SK-N-SH treated with all-trans-retinoic acid at 6 μM for 48 hours (cell line): ENCODE data around the gene COLGALT1.
A peak's percentile ranks its signal among the peaks of the same experiment; 100 is the strongest.

Source experiments
- ATAC-seq: fragments of 200-7000 bp; cut with Tn5 transposase; 3 replicates; pipeline ENCODE4 v1.9.1; 2020; ENCODE audit warnings: mild to moderate bottlenecking, moderate library complexity
- ARNTL ChIP-seq: fragments of 450-650 bp; formaldehyde crosslinking; IDR thresholded peaks from 2 replicates; pipeline ENCODE4 v1.5.0; 2020; ENCODE audit warnings: low read depth, mild to moderate bottlenecking, moderate library complexity, borderline replicate concordance
- CSDC2 ChIP-seq: fragments of 250-450 bp; sonication (Bioruptor Pico); IDR thresholded peaks from 2 replicates; pipeline ENCODE4 v1.5.0; 2020; ENCODE audit warnings: mild to moderate bottlenecking, moderate library complexity
- GLIS3 ChIP-seq: fragments of 250-450 bp; sonication (Bioruptor Pico); IDR thresholded peaks from 2 replicates; pipeline ENCODE4 v1.5.0; 2020; ENCODE audit warnings: mild to moderate bottlenecking, moderate library complexity
- OSR1 ChIP-seq: fragments of 250-450 bp; sonication (Bioruptor Pico); IDR thresholded peaks from 2 replicates; pipeline ENCODE4 v1.8.0; 2022; ENCODE audit warnings: moderate library complexity, mild to moderate bottlenecking, inconsistent platforms
- RARB ChIP-seq: fragments of 250-450 bp; sonication (Bioruptor Pico); IDR thresholded peaks from 2 replicates; pipeline ENCODE4 v1.8.0; 2021; ENCODE audit warnings: mild to moderate bottlenecking, moderate library complexity
- SNAI2 ChIP-seq: fragments of 250-450 bp; sonication (Bioruptor Pico); IDR thresholded peaks from 2 replicates; pipeline ENCODE4 v1.5.0; 2020; ENCODE audit warnings: mild to moderate bottlenecking, moderate library complexity
- TCF4 ChIP-seq: fragments of 250-450 bp; sonication (Bioruptor Pico); IDR thresholded peaks from 2 replicates; pipeline ENCODE4 v1.8.0; 2021; ENCODE audit warnings: mild to moderate bottlenecking, moderate library complexity, borderline replicate concordance
- TOX ChIP-seq: fragments of 250-450 bp; sonication (Bioruptor Pico); IDR thresholded peaks from 2 replicates; pipeline ENCODE4 v1.8.0; 2021; ENCODE audit warnings: mild to moderate bottlenecking, moderate library complexity, borderline replicate concordance
- ZFP3 ChIP-seq: fragments of 250-450 bp; sonication (Bioruptor Pico); IDR thresholded peaks from 2 replicates; pipeline ENCODE4 v1.5.0; 2020; ENCODE audit warnings: mild to moderate bottlenecking, moderate library complexity
- ZFP30 ChIP-seq: fragments of 450-650 bp; formaldehyde crosslinking; IDR thresholded peaks from 2 replicates; pipeline ENCODE4 v1.5.0; 2022; ENCODE audit warnings: mild to moderate bottlenecking, moderate library complexity
- ZNF565 ChIP-seq: fragments of 450-650 bp; formaldehyde crosslinking; conservative IDR thresholded peaks from 2 replicates; pipeline ENCODE4 v1.5.0; 2020; ENCODE audit warnings: low read depth, mild to moderate bottlenecking, moderate library complexity
- ZNF8 ChIP-seq: fragments of 450-650 bp; formaldehyde crosslinking; IDR thresholded peaks from 2 replicates; pipeline ENCODE4 v1.5.0; 2020; ENCODE audit warnings: mild to moderate bottlenecking, moderate library complexity
- TF ChIP-seq, protein P1 (sequence below): fragments of 250-450 bp; sonication (Bioruptor Pico); IDR thresholded peaks from 2 replicates; pipeline ENCODE4 v1.5.1; 2021; ENCODE audit warnings: mild to moderate bottlenecking, moderate library complexity
- TF ChIP-seq, protein P2 (sequence below): fragments of 250-450 bp; sonication (Bioruptor Pico); IDR thresholded peaks from 2 replicates; pipeline ENCODE4 v1.5.0; 2020; ENCODE audit warnings: mild to moderate bottlenecking, moderate library complexity
- TF ChIP-seq, protein P3 (sequence below): fragments of 250-450 bp; sonication (Bioruptor Pico); IDR thresholded peaks from 2 replicates; pipeline ENCODE4 v1.5.1; 2020; ENCODE audit warnings: low read depth, mild to moderate bottlenecking, moderate library complexity
- TF ChIP-seq, protein P4 (sequence below): fragments of 250-450 bp; sonication (Bioruptor Pico); IDR thresholded peaks from 2 replicates; pipeline ENCODE4 v1.8.0; 2021; ENCODE audit warnings: low read depth, mild to moderate bottlenecking, moderate library complexity, borderline replicate concordance

COLGALT1 gene

DNA sequence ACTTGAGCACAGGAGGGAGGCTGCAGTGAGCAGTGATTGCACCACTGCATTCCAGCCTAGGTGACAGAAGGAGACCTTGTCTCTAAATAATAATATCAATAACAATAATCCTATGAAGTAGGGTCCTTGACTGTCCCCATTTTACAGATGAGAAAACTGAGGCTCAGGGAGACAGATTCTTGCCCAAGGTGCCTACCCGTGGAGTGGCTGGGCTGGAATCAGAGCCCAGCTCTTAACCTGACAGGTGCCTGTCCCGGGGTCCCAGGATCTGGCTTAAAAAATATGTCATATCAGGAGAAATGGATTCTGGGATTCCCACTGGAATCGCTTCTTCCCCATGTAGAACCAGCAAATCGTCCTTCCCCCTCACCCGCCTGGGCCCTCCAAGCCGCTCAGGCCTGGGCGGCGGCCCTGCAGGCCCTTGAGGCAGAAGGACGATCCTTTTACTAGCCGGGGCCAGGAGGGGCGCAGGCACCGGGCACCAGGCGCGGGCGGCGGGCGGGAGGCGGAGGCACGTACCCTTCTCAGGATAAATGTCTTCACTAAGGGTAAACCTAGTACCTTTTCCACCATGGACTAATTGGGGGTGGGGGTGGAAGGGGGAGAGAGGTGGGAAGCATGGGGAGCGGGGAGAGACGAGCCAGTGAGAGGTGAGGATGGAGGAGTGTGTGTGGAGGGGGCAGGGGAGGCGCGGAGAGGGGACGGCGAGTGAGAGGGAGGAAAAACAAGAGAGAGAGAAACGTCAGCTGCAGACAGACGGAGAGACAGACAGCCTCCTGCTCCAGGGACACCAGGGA lies 60.6 kb downstream of the COLGALT1 start (continued):
- TF ChIP-seq CSDC2 (CRISPR knock-in tag), result no peak
- no peak for TF ChIP-seq TOX
- no peak for TF ChIP-seq SNAI2
- TF ChIP-seq ZFP3 (CRISPR knock-in tag), result no peak
- TF ChIP-seq RARB (CRISPR knock-in tag), result no peak

DNA sequence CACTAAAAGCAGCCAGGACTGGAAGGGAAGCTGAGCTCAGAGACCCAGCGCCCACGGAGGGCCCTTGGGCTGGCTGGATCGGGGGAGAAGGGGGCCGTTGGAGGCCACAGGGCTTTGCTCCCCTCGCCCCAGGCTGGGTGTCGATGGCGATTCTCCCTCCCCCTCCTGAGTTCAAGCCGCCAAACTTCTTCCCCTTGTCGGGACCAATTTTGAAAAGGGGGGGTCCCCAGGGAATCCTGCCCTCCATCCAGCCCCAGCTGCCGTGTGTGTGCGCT lies 61.2 kb downstream of the COLGALT1 start:
- no peak for TF ChIP-seq GLIS3 (CRISPR knock-in tag)
- no peak for TF ChIP-seq OSR1 (CRISPR knock-in tag)
- TF ChIP-seq, protein P1, sequence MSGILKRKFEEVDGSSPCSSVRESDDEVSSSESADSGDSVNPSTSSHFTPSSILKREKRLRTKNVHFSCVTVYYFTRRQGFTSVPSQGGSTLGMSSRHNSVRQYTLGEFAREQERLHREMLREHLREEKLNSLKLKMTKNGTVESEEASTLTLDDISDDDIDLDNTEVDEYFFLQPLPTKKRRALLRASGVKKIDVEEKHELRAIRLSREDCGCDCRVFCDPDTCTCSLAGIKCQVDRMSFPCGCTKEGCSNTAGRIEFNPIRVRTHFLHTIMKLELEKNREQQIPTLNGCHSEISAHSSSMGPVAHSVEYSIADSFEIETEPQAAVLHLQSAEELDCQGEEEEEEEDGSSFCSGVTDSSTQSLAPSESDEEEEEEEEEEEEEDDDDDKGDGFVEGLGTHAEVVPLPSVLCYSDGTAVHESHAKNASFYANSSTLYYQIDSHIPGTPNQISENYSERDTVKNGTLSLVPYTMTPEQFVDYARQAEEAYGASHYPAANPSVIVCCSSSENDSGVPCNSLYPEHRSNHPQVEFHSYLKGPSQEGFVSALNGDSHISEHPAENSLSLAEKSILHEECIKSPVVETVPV, result no peak
- no peak for TF ChIP-seq RARB (CRISPR knock-in tag)
- TF ChIP-seq SNAI2, result no peak
- no peak for TF ChIP-seq ZNF8
- TF ChIP-seq ARNTL (CRISPR knock-in tag), result no peak
- TF ChIP-seq ZFP30 (CRISPR knock-in tag), result no peak
- TF ChIP-seq, protein P2, sequence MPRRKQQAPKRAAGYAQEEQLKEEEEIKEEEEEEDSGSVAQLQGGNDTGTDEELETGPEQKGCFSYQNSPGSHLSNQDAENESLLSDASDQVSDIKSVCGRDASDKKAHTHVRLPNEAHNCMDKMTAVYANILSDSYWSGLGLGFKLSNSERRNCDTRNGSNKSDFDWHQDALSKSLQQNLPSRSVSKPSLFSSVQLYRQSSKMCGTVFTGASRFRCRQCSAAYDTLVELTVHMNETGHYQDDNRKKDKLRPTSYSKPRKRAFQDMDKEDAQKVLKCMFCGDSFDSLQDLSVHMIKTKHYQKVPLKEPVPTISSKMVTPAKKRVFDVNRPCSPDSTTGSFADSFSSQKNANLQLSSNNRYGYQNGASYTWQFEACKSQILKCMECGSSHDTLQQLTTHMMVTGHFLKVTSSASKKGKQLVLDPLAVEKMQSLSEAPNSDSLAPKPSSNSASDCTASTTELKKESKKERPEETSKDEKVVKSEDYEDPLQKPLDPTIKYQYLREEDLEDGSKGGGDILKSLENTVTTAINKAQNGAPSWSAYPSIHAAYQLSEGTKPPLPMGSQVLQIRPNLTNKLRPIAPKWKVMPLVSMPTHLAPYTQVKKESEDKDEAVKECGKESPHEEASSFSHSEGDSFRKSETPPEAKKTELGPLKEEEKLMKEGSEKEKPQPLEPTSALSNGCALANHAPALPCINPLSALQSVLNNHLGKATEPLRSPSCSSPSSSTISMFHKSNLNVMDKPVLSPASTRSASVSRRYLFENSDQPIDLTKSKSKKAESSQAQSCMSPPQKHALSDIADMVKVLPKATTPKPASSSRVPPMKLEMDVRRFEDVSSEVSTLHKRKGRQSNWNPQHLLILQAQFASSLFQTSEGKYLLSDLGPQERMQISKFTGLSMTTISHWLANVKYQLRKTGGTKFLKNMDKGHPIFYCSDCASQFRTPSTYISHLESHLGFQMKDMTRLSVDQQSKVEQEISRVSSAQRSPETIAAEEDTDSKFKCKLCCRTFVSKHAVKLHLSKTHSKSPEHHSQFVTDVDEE (CRISPR knock-in tag), result no peak
- TF ChIP-seq TCF4, result no peak
- TF ChIP-seq ZNF565 (CRISPR knock-in tag), result no peak
- no peak for TF ChIP-seq CSDC2 (CRISPR knock-in tag)
- TF ChIP-seq, protein P3, sequence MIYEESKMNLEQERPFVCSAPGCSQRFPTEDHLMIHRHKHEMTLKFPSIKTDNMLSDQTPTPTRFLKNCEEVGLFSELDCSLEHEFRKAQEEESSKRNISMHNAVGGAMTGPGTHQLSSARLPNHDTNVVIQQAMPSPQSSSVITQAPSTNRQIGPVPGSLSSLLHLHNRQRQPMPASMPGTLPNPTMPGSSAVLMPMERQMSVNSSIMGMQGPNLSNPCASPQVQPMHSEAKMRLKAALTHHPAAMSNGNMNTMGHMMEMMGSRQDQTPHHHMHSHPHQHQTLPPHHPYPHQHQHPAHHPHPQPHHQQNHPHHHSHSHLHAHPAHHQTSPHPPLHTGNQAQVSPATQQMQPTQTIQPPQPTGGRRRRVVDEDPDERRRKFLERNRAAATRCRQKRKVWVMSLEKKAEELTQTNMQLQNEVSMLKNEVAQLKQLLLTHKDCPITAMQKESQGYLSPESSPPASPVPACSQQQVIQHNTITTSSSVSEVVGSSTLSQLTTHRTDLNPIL (CRISPR knock-in tag), result no peak
- ATAC-seq, result no peak

DNA sequence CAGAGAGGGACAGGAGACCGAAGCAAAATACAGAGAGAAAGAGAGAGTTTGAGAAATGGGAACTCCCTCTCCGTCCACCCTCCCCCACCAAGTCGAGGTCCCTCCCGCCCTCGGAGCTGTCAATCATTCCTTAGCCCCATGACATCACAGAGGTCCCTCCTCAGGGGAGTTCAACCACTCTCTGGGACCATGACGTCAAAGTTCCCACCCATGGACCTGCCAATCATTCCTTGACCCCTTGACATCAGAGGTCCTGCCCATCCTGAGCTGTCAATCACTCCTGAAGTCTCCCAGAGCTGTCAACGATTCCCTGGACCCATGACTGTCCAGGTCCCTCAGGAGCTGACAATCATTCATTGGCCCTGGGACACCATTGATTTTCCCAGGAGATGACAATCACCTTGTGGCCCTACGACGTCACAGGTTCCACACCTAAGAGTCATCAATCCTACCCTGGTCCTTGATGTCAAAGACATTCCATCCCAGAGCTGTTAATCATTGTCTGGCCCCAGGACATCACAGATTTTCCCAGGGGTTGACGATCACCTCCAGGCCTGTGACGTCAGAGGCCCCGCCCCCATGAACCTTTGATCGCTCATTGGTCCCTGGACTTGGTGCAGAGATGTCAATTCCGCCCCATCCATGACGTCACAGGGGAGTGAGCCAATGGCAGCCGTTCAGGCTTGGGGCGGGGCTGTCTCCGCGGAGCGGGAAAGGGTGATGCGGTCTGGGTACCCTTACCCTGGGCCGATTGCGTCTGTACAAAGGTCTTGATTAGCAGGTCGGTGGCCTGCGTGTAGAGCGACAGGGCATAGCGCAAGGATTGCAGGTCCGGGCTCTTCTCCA lies 61.7 kb downstream of the COLGALT1 start:
- no peak; the same call in 2 of the 3 replicates for ATAC-seq
- no peak for TF ChIP-seq TCF4

DNA sequence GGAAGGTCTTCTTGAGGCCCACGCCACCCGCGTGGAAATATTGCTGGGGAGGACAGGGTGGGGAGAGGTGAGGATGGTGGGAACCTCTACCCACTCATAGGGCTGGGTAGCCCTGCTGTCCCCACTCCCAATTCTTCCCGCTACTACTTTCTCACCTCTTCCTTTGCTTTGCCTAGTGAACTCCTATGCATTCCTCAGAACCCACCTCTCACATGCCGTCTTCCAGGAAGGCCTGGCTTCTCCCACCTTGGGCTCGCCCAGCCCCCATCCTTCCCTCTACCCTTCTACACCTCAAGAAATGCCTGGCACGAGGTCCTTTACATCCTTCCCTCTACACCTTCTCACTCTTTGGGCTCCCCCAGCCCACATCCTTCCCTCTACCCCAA lies 62.4 kb downstream of the COLGALT1 start:
- TF ChIP-seq ZFP3 (CRISPR knock-in tag) (peak; percentile 89), TOX (no peak), ARNTL (CRISPR knock-in tag) (no peak), SNAI2 (no peak)
- TF ChIP-seq, protein P4, sequence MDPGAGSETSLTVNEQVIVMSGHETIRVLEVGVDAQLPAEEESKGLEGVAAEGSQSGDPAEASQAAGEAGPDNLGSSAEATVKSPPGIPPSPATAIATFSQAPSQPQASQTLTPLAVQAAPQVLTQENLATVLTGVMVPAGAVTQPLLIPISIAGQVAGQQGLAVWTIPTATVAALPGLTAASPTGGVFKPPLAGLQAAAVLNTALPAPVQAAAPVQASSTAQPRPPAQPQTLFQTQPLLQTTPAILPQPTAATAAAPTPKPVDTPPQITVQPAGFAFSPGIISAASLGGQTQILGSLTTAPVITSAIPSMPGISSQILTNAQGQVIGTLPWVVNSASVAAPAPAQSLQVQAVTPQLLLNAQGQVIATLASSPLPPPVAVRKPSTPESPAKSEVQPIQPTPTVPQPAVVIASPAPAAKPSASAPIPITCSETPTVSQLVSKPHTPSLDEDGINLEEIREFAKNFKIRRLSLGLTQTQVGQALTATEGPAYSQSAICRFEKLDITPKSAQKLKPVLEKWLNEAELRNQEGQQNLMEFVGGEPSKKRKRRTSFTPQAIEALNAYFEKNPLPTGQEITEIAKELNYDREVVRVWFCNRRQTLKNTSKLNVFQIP (CRISPR knock-in tag), result no peak
- TF ChIP-seq, protein P2 (CRISPR knock-in tag), result no peak
- no peak for ATAC-seq
